ENCODE data around the gene NFX1. TPM values are rescaled to one million over a fixed set of nuclear protein-coding genes. Genes with fewer than 3 reads are reported as not detected.
A peak's percentile ranks its signal among the peaks of the same experiment; 100 is the strongest.

NFX1 gene
- 13.9 and 14.6 TPM in 2 replicates for total RNA-seq (2014; rRNA removed; shearing (Covaris generic); ENCODE audit: low replicate concordance)

DNA sequence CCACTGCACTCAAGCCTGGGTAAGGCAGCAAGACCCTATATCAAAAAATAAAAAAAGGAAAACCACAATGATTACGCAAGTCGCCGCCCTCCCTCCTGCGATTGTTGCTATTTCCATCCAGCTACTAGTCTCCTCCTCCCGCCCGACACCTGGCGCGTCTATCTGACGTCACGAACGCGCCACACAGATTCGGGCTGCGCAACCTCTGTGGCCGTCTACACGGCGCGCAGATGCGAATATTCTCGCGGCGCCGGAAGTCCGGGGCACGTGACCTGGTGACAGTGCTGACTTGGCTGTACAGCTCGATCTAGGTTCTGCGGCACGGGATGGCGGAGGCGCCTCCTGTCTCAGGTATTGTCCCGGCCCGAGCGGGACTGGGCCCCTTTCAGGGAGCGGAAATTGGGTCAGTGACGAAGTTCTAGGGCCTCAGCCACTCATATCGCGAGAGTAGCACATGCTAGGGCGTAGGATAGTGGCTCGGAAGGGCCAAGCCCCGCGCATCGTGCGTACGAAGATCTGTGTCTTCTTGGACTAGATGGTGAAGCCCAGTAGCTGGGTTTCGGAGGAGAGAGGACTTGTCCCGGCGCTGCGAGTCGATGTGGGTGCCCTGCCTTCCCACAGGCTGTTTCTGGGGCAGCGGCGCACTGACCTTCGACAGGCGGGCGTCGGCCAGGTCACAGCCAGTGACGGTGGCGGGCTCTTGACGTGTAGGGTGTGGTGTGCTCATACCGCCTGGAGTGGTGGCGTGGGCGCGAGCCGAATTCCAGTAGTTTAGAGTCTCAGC lies at the start of gene NFX1:
TSS of gene NFX1 (plus strand) at position 270 of the 784 bp plus-strand sequence. CDS start at position 327, 57 bp downstream.
- no peaks in the 10 kb centered on the region for H3K27me3 ChIP-seq
- no peaks in the 10 kb centered on the region for H3K9me3 ChIP-seq
- H3K4me3 ChIP-seq: peak within 1 kb of the TSS; percentile 87
- peaks cover 33% of the 10 kb centered on the region for H3K36me3 ChIP-seq
- peak; percentile 96 for DNase-seq

DNA sequence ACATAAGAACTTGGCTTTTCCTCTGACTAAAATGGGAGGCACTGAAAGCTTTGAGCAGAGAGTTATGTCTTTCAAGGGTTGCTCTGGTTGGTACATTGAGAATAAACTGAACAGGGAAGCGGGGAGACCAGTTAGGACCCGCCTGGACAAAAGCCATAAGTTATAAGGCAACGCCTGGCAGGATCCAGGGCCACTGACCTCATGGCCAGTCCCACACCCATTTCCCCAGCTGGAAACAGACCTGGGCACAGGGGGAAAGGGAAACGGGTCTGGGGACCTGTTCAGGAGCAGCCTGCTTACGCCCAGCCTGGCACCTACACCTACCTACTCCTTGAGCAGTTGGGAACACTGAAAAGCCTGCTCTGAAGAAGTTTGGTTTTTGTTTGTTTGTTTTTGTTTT lies 49.0 kb upstream of the NFX1 start:
- no peaks in the 10 kb centered on the region for H3K36me3 ChIP-seq
- no peaks in the 10 kb centered on the region for H3K27me3 ChIP-seq
- no peaks in the 10 kb centered on the region for H3K9me3 ChIP-seq
- no peak for DNase-seq
- no peak overlapping the region for H3K4me3 ChIP-seq

DNA sequence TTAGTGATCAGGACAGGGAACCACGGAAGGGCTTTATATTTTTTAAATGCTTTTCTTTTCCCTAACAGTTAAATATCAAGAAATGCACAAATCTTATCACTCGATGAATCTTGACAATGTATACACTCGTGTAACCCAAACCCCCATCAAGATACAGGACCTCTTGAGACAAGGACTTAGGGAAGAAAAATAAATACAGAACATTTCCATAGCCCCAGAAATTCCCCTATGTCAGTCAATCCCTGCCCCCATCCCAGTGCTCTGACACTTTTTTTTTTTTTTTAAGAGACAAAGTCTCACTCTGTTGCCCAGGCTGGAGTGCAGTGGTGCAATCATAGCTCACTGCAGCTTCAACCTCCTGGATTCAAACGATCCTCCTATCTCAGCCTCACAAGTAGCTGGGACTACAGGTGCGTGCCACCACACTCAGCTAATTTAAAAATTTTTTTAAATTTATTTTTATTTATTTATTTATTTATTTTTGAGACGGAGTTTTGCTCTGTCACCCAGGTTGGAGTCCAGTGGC lies 47.6 kb upstream of the NFX1 start:
- Histone ChIP-seq H3K27me3 (no peaks in the 10 kb centered on the region), H3K36me3 (no peaks in the 10 kb centered on the region), H3K4me3 (no peak overlapping the region), H3K9me3 (no peaks in the 10 kb centered on the region)
- no peak for DNase-seq

DNA sequence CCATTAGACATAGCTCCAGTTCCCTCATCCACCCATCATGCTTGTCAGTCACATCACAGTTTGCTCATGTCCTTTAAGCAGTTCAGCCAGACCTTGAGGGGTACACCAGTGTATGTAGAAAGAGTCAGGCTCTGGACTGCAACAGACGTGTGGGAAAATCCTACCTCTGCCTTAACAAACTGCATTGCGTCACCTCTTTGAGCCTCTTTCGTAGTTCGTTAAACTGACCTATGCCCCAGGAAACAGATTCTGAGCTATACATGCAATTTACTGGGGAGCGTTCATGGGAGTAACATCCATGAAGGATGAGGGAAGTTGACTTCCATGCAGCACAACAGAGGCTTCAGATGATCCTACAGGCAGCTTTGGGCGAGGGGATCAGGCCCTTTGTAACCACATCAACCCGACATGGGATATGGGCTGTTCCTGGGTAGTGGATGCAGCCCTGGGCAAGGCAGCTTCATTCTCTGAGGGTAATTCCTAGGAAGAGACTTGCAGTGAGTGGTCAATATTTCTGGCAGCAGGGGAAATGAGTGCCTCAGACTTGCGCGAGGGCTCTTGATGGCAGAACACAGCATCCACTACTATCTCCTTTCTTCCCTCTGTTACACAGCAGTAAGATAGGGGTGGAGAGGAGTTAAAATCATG lies 46.1 kb upstream of the NFX1 start:
- H3K36me3 ChIP-seq: no peaks in the 10 kb centered on the region
- no peaks in the 10 kb centered on the region for H3K9me3 ChIP-seq
- H3K4me3 ChIP-seq: no peak overlapping the region
- H3K27me3 ChIP-seq: no peaks in the 10 kb centered on the region
- no peak for DNase-seq

GRCh38 chr9:33245341-33245740 lies 45.0 kb upstream of the NFX1 start:
- H3K27me3 ChIP-seq: no peaks in the 10 kb centered on the region
- peaks cover under 1% of the 10 kb centered on the region; the same call in 1 of the 2 replicates for H3K36me3 ChIP-seq
- H3K4me3 ChIP-seq: no peak overlapping the region
- H3K9me3 ChIP-seq: no peaks in the 10 kb centered on the region
- no peak for DNase-seq

DNA sequence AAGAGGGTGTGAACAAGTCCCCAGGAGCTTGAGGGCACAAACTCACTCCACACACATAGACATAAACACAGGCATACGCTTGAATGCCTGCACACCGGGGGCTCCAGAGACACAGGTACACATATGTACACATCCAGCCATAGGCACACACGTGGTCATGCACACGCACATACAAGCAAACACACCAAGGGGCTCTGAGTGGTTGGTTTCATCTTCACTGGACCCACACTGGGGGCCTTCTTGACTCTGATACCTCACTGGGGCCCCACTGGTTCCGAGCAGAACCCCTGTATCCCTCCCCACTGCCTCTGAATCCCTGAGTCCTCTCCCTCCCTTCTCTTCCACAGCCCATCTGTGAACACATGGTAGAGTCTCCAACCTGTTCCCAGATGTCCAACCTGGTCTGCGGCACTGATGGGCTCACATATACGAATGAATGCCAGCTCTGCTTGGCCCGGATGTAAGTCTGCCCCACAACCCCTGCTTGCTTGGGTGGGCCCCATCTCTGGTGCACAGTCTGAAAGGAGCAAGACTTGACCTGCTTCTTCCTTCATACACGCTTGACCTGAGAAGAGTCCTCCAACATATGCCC lies 44.0 kb upstream of the NFX1 start:
- Histone ChIP-seq H3K4me3 (no peak overlapping the region), H3K27me3 (no peaks in the 10 kb centered on the region), H3K36me3 (peaks cover 3% of the 10 kb centered on the region; the same call in 1 of the 2 replicates), H3K9me3 (no peaks in the 10 kb centered on the region)
- DNase-seq: no peak

GRCh38 chr9:33248606-33249005 lies 41.7 kb upstream of the NFX1 start:
- DNase-seq: no peak
- Histone ChIP-seq H3K9me3 (no peaks in the 10 kb centered on the region), H3K27me3 (no peaks in the 10 kb centered on the region), H3K36me3 (peaks cover 3% of the 10 kb centered on the region; the same call in 1 of the 2 replicates), H3K4me3 (no peak overlapping the region)

DNA sequence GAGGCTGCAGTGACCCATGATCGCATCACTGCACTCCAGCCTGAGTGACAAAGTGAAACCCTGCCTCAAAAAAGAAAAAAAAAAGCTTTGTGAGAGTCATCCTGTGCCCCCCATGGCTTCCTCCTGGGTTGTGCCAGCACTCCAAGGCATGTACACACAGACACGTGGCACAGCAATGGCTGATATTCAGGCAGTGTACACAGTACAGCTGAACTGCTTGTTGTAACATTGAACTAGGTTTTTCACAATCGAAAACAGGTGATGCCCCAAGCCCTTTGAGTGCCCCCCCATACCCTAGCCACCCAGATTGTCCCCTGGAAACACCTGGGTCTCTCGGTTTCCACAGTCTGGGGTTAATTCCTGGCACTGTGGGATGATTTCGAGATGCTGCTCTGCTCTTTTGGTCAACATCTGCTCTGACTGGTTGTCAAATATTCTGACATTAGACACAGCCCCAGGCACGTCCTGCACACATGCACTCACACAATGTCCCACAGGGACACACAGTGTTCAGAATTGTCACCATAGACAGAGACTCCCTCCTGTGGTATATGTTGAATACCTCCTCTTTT lies 41.1 kb upstream of the NFX1 start:
- no peaks in the 10 kb centered on the region for H3K9me3 ChIP-seq
- H3K4me3 ChIP-seq: no peak overlapping the region
- no peak for DNase-seq
- peaks cover 3% of the 10 kb centered on the region; the same call in 1 of the 2 replicates for H3K36me3 ChIP-seq
- H3K27me3 ChIP-seq: no peaks in the 10 kb centered on the region

- H3K9me3 ChIP-seq: no peaks in the 10 kb centered on the region
- H3K36me3 ChIP-seq: peaks cover 9% of the 10 kb centered on the region; the same call in 1 of the 2 replicates
- DNase-seq: no peak
- no peak overlapping the region for H3K4me3 ChIP-seq
- no peaks in the 10 kb centered on the region for H3K27me3 ChIP-seq
Measured at GRCh38 chr9:33249983-33250382, 40.3 kb upstream of the NFX1 start.

- no peak overlapping the region for H3K4me3 ChIP-seq
- no peaks in the 10 kb centered on the region for H3K9me3 ChIP-seq
- peak; percentile 15 for DNase-seq
- H3K36me3 ChIP-seq: peaks cover 9% of the 10 kb centered on the region
- H3K27me3 ChIP-seq: no peaks in the 10 kb centered on the region
Measured at GRCh38 chr9:33250458-33250995, 39.8 kb upstream of the NFX1 start.

DNA sequence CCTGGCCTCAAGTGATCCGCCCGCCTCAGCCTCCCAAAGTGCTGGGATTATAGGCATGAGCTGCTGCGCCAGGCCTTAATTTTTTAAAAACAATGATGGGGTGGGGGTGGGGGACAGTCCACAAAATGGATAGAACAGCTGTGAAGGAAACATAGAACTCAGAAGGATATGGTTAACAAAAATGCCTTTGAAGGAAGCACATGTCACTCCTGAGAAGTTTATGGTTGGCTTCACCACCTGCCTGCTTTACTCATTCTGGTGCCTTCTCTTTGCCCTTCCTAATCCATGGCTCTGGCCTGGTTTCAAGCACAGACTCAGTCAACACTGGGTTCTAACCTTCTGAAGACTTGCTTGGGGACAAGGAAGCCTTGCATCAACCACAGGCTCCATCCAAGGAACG lies 36.1 kb upstream of the NFX1 start:
- no peak for DNase-seq
- Histone ChIP-seq H3K9me3 (no peaks in the 10 kb centered on the region), H3K4me3 (no peak overlapping the region), H3K36me3 (peaks cover 31% of the 10 kb centered on the region), H3K27me3 (no peaks in the 10 kb centered on the region)

DNA sequence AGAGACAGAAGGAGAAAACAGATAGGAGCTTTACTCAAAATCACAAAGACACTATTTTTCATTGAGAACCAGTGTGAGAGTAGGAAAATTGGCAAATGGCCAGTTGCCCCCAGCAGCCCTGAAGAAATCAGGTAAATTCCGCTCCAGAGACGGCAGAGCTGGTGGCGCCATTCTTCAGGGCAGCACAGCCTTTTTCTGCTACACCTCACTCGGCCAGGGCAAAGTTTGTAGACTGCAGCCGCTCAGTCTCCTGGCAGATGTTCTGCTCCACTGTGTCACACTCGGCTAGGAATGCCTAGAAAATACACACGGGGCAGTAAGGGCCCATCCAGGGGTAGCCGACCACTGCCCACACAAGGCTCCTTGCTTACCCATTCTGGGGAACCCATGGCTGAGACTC lies 35.3 kb upstream of the NFX1 start:
- H3K4me3 ChIP-seq: no peak overlapping the region
- no peaks in the 10 kb centered on the region for H3K9me3 ChIP-seq
- H3K27me3 ChIP-seq: no peaks in the 10 kb centered on the region
- H3K36me3 ChIP-seq: peaks cover 39% of the 10 kb centered on the region
- DNase-seq: no peak

GRCh38 chr9:33255471-33255870 lies 34.8 kb upstream of the NFX1 start:
- DNase-seq: no peak
- Histone ChIP-seq H3K27me3 (no peaks in the 10 kb centered on the region), H3K36me3 (peaks cover 42% of the 10 kb centered on the region), H3K9me3 (no peaks in the 10 kb centered on the region), H3K4me3 (no peak overlapping the region)

GRCh38 chr9:33256236-33256635 lies 34.1 kb upstream of the NFX1 start:
- H3K9me3 ChIP-seq: no peaks in the 10 kb centered on the region
- H3K36me3 ChIP-seq: peaks cover 48% of the 10 kb centered on the region
- no peaks in the 10 kb centered on the region for H3K27me3 ChIP-seq
- no peak for DNase-seq
- no peak overlapping the region for H3K4me3 ChIP-seq

DNA sequence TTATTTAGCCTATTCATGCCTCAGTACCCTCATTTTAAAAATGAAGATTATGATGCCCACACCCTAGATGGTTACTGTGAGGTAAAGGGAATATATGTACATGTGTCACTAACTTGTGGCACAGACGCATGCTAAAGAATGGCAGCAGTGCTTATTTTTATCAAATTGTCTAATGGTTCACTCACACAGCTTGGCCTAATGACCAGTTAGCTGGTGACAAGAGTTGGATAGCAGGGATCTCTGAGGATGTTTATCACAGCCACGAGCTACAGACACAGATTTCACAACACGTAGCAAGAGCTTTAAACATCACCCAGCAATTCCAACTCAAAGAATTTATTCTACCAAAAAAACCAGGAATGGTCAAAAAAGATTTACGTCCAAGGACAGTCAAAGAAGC lies 33.0 kb upstream of the NFX1 start:
- Histone ChIP-seq H3K36me3 (peaks cover 58% of the 10 kb centered on the region), H3K9me3 (no peaks in the 10 kb centered on the region), H3K27me3 (no peaks in the 10 kb centered on the region), H3K4me3 (no peak overlapping the region)
- no peak for DNase-seq

DNA sequence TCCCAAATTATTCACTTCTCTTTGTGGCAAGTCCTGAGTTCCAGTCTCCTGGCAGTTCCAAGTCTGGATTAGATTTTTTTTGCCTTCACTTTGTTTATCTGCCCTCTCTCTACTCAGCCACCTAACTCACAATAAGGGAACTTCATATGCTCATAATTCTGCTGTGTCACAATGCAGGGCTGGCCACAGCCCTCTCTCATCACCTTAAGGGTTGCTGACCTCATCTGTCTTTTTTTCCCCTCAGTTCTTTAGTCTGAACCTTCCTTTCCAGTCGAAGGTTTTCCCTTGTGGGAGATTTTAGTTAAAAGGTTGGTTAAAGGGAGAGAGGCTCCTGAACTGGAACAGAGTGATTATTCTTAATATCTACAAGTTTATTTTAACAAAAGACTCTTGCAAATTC lies 29.9 kb upstream of the NFX1 start:
- no peaks in the 10 kb centered on the region for H3K27me3 ChIP-seq
- no peaks in the 10 kb centered on the region for H3K9me3 ChIP-seq
- peaks cover 53% of the 10 kb centered on the region for H3K36me3 ChIP-seq
- DNase-seq: no peak
- H3K4me3 ChIP-seq: no peak overlapping the region
